ENCODE data around the gene ADAMTS6. TPM values are rescaled to one million over a fixed set of nuclear protein-coding genes. Genes with fewer than 3 reads are reported as not detected.

The ADAMTS6 gene
- total RNA-seq, 2 donors from 2014 or later, result 0.12 to 0.77 TPM

DNA sequence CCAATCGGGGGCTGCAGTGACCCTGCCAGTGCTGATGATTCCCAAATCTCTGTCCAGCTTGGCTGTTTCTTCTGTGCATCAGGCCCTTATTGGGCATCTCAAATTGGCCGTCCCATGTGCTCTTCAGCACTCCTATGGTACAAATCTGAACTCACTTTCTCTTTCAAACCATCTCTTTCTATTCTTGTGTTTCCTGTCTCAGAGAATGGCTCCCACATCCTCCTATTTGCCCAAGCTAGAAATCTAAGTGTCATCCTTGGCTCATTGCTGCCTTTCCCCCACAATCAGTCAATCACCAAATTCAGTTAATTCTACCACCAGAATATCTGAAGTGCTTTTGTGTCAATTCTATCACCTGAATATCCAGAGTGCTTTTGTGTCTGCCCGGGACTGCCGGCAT lies 376.4 kb downstream of the ADAMTS6 start:
- no peak for DNase-seq
- Histone ChIP-seq H3K9me3 (no peaks in the 10 kb centered on the region), H3K4me1 (no peaks in the 10 kb centered on the region), H3K36me3 (no peaks in the 10 kb centered on the region), H3K9ac (ENCODE audit: low read depth in 2 of 2, low read length in 2 of 2) (no peak overlapping the region), H3K27me3 (no peaks in the 10 kb centered on the region), H3K27ac (no peak overlapping the region), H3K4me3 (no peak overlapping the region)
- no peak for TF ChIP-seq CTCF (IDR thresholded peaks at IDR 0.05)
- intact Hi-C loops (cut with DNase I), result loop anchor here (10.0 kb wide), 1 partner anchor 290 kb away; no protein-coding TSS in a partner anchor

GRCh38 chr5:65104831-65105230 lies 376.9 kb downstream of the ADAMTS6 start:
- intact Hi-C loops (cut with DNase I), result loop anchor here (10.0 kb wide), 1 partner anchor 290 kb away; no protein-coding TSS in a partner anchor
- H3K9me3 ChIP-seq, result no peaks in the 10 kb centered on the region
- H3K4me3 ChIP-seq, result no peak overlapping the region
- no peak for DNase-seq
- no peak overlapping the region for H3K9ac ChIP-seq (ENCODE audit: low read depth in 2 of 2, low read length in 2 of 2)
- no peaks in the 10 kb centered on the region for H3K36me3 ChIP-seq
- no peaks in the 10 kb centered on the region for H3K27me3 ChIP-seq
- H3K27ac ChIP-seq, result no peak overlapping the region
- no peaks in the 10 kb centered on the region for H3K4me1 ChIP-seq
- TF ChIP-seq CTCF (IDR thresholded peaks at IDR 0.05), result no peak

DNA sequence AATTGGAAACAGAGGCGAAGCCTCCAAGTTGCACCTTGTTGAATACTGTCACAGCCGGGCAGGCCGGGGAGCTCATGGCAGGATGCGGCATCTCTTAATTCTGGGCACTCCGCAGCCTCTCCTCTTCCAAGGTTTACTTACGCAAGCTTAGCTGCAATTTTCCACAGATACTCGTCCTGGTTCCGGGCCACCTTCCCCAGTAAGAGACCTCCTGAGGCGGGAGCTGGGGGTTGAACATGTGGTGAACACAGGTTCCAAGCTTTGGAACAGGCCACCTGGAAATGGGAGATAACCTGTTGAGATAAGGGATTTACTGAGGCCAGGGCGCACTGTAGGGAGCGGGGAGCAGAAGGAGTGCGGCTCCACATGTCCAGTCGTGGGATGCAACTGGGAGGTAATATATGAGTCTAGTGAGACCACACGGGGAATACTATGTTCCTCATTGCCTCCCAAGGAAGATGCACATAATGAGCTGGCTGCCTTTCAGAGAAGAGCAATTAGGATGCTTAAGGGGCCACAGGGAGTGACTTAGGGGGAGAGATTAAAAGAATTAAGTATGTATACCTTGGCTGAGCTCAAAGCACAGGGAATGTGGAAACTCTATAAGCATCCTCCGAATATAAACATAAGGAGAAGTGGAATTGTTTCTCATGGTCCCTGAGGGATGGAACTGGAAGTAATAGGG lies 377.8 kb downstream of the ADAMTS6 start:
- H3K36me3 ChIP-seq, result no peaks in the 10 kb centered on the region
- no peaks in the 10 kb centered on the region for H3K4me1 ChIP-seq
- no peaks in the 10 kb centered on the region for H3K27me3 ChIP-seq
- intact Hi-C loops (cut with DNase I), result loop anchor here (10.0 kb wide), 1 partner anchor 289 kb away; no protein-coding TSS in a partner anchor
- TF ChIP-seq CTCF (IDR thresholded peaks at IDR 0.05), result no peak
- H3K9ac ChIP-seq (ENCODE audit: low read depth in 2 of 2, low read length in 2 of 2), result no peak overlapping the region
- DNase-seq, result no peak
- peak overlapping the region; percentile 58 for H3K4me3 ChIP-seq
- H3K27ac ChIP-seq, result no peak overlapping the region
- no peaks in the 10 kb centered on the region for H3K9me3 ChIP-seq

- H3K9me3 ChIP-seq, result no peaks in the 10 kb centered on the region
- H3K4me3 ChIP-seq, result peak overlapping the region; percentile 58
- no peak for TF ChIP-seq CTCF (IDR thresholded peaks at IDR 0.05)
- H3K9ac ChIP-seq (ENCODE audit: low read depth in 2 of 2, low read length in 2 of 2), result peak overlapping the region; percentile 59 to 70
- intact Hi-C loops (cut with DNase I), result loop anchor here (10.0 kb wide), 1 partner anchor 288 kb away; no protein-coding TSS in a partner anchor
- H3K4me1 ChIP-seq, result no peaks in the 10 kb centered on the region
- no peaks in the 10 kb centered on the region for H3K36me3 ChIP-seq
- H3K27me3 ChIP-seq, result no peaks in the 10 kb centered on the region
- H3K27ac ChIP-seq, result peak overlapping the region; percentile 66
- peak; percentile 57 for DNase-seq
Measured at GRCh38 chr5:65102976-65103711, 378.6 kb downstream of the ADAMTS6 start.

DNA sequence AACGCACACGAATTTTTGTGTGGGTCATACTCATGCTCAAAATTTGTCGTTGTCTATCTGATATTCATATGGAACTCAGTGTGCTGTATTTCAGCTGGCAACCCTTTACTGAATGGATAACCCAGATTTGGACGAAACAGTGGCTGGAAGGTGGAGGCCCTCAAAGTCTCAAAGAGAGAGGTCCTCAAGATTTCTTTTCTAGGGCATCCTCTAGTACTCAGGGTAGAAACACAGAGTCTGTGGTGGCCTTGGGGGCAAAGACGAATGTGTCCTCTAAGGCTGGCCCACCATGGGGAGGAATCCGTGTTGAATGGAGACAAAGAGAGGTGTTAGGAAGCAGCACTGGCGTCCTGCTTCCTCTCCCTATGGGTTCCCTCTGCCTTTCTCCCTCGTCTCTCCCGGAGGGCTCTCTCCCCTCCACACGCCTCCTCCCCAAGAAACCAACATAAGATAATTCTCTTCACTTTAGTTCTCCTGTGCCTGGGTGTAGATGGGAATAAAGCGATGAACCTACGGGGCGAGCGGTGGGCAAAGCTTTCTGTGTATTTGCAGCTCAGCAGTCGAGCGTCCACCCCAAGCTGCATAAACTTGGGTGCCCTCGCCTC lies 379.2 kb downstream of the ADAMTS6 start:
- intact Hi-C loops (cut with DNase I), result loop anchor here (10.0 kb wide), 1 partner anchor 288 kb away; no protein-coding TSS in a partner anchor
- TF ChIP-seq CTCF (IDR thresholded peaks at IDR 0.05), result no peak
- no peak for DNase-seq
- no peaks in the 10 kb centered on the region for H3K9me3 ChIP-seq
- H3K27ac ChIP-seq, result peak overlapping the region; percentile 66
- H3K4me3 ChIP-seq, result peak overlapping the region; percentile 58
- H3K9ac ChIP-seq (ENCODE audit: low read depth in 2 of 2, low read length in 2 of 2), result peak overlapping the region; percentile 59 to 70
- H3K27me3 ChIP-seq, result no peaks in the 10 kb centered on the region
- H3K36me3 ChIP-seq, result no peaks in the 10 kb centered on the region
- H3K4me1 ChIP-seq, result no peaks in the 10 kb centered on the region
